ENCODE data around the gene DLG4. TPM values are rescaled to one million over a fixed set of nuclear protein-coding genes. Genes with fewer than 3 reads are reported as not detected.
A peak's percentile ranks its signal among the peaks of the same experiment; 100 is the strongest.
"Not testable (repeated sequence)": the region's sequence is repeated elsewhere in the genome, so short reads cannot be mapped to it uniquely, and the experiment has no call there.

DLG4 gene
- total RNA-seq, 2 donors from 2014 or later, result 3.3 to 8.3 TPM

GRCh38 chr17:7190276-7190917 lies 29.2 kb downstream of the DLG4 start:
- H3K27ac Mint-ChIP-seq, result no peak overlapping the region

GRCh38 chr17:7186241-7186640 lies 33.4 kb downstream of the DLG4 start:
- H3K36me3 Mint-ChIP-seq, result no peaks in the 10 kb centered on the region
- H3K4me1 Mint-ChIP-seq (ENCODE audit: low read depth in 2 of 2), result peaks cover 0 to 7% of the 10 kb centered on the region in 2 donors
- DNase-seq (ENCODE audit: low spot score) (no peak), ATAC-seq (peak in 1 of 2 donors; percentile 29)
- no peaks in the 10 kb centered on the region for H3K9me3 Mint-ChIP-seq
- no peaks in the 10 kb centered on the region for H3K27me3 Mint-ChIP-seq
- H3K27ac Mint-ChIP-seq, result no peak overlapping the region
- H3K4me3 Mint-ChIP-seq, result no peak overlapping the region

More at GRCh38 chr17:7190276-7190917, 29.2 kb downstream of the DLG4 start:
- DNase-seq (ENCODE audit: low spot score), result no peak
- H3K4me3 Mint-ChIP-seq, result no peak overlapping the region
- H3K27me3 Mint-ChIP-seq, result no peaks in the 10 kb centered on the region
- no peaks in the 10 kb centered on the region for H3K36me3 Mint-ChIP-seq
- ATAC-seq, result no peak
- H3K9me3 Mint-ChIP-seq, result no peaks in the 10 kb centered on the region
- H3K4me1 Mint-ChIP-seq (ENCODE audit: low read depth in 2 of 2), result peaks cover 0 to 7% of the 10 kb centered on the region in 2 donors

- no peak overlapping the region for H3K27ac Mint-ChIP-seq
- H3K4me1 Mint-ChIP-seq (ENCODE audit: low read depth in 2 of 2), result peaks cover 0 to 7% of the 10 kb centered on the region in 2 donors
- ATAC-seq (no peak), DNase-seq (ENCODE audit: low spot score) (no peak)
- no peak overlapping the region for H3K4me3 Mint-ChIP-seq
- H3K36me3 Mint-ChIP-seq, result no peaks in the 10 kb centered on the region
- no peaks in the 10 kb centered on the region for H3K9me3 Mint-ChIP-seq
- no peaks in the 10 kb centered on the region for H3K27me3 Mint-ChIP-seq
Measured at GRCh38 chr17:7184647-7185046, 35.0 kb downstream of the DLG4 start.

- no peaks in the 10 kb centered on the region for H3K36me3 Mint-ChIP-seq
- DNase-seq (ENCODE audit: low spot score) (no peak), ATAC-seq (no peak)
- no peaks in the 10 kb centered on the region for H3K9me3 Mint-ChIP-seq
- H3K27ac Mint-ChIP-seq, result no peak overlapping the region
- peaks cover 0 to 7% of the 10 kb centered on the region in 2 donors for H3K4me1 Mint-ChIP-seq (ENCODE audit: low read depth in 2 of 2)
- no peaks in the 10 kb centered on the region for H3K27me3 Mint-ChIP-seq
- no peak overlapping the region for H3K4me3 Mint-ChIP-seq
Measured at GRCh38 chr17:7184091-7184488, 35.5 kb downstream of the DLG4 start.

GRCh38 chr17:7183433-7184090 lies 36.1 kb downstream of the DLG4 start:
- Mint-ChIP-seq H3K9me3 (no peaks in the 10 kb centered on the region), H3K27ac (no peak overlapping the region), H3K36me3 (no peaks in the 10 kb centered on the region), H3K27me3 (no peaks in the 10 kb centered on the region), H3K4me3 (no peak overlapping the region), H3K4me1 (ENCODE audit: low read depth in 2 of 2) (peaks cover 0 to 7% of the 10 kb centered on the region in 2 donors)
- DNase-seq (ENCODE audit: low spot score) (no peak), ATAC-seq (no peak)

- not testable (repeated sequence) for H3K4me3 Mint-ChIP-seq; H3K9me3 Mint-ChIP-seq; ATAC-seq; H3K27me3 Mint-ChIP-seq; H3K27ac Mint-ChIP-seq; H3K36me3 Mint-ChIP-seq; DNase-seq (ENCODE audit: low spot score)
- H3K4me1 Mint-ChIP-seq (ENCODE audit: low read depth in 2 of 2), result peaks cover 6 to 14% of the 10 kb centered on the region in 2 donors
Measured at GRCh38 chr17:7182101-7182500, 37.5 kb downstream of the DLG4 start.

GRCh38 chr17:7179317-7180254 lies 40.0 kb downstream of the DLG4 start, which contains the start of gene ASGR1:
TSS of gene ASGR1 (minus strand) at chr17:7179370. CDS start at chr17:7178563, 807 bp downstream.
- H3K4me1 Mint-ChIP-seq (ENCODE audit: low read depth in 2 of 2), result peaks cover 6 to 7% of the 10 kb centered on the region in 2 donors
- ATAC-seq (no peak), DNase-seq (ENCODE audit: low spot score) (no peak)
- H3K36me3 Mint-ChIP-seq, result no peaks in the 10 kb centered on the region
- peaks cover 6 to 8% of the 10 kb centered on the region in 2 donors for H3K27me3 Mint-ChIP-seq
- H3K27ac Mint-ChIP-seq, result no peak within 1 kb of the TSS
- H3K9me3 Mint-ChIP-seq, result no peaks in the 10 kb centered on the region
- H3K4me3 Mint-ChIP-seq, result peak within 1 kb of the TSS; percentile 47

- Mint-ChIP-seq H3K4me1 (ENCODE audit: low read depth in 2 of 2) (peaks cover 6 to 7% of the 10 kb centered on the region in 2 donors), H3K27ac (no peak overlapping the region), H3K4me3 (no peak overlapping the region), H3K9me3 (no peaks in the 10 kb centered on the region), H3K36me3 (no peaks in the 10 kb centered on the region), H3K27me3 (peaks cover 6 to 8% of the 10 kb centered on the region in 2 donors)
- DNase-seq (ENCODE audit: low spot score) (no peak), ATAC-seq (no peak)
Measured at GRCh38 chr17:7178973-7179316, 40.7 kb downstream of the DLG4 start.

GRCh38 chr17:7177954-7178477 lies 41.6 kb downstream of the DLG4 start:
- ATAC-seq (no peak), DNase-seq (ENCODE audit: low spot score) (no peak)
- peaks cover 6 to 7% of the 10 kb centered on the region in 2 donors for H3K4me1 Mint-ChIP-seq (ENCODE audit: low read depth in 2 of 2)
- peaks cover 6 to 8% of the 10 kb centered on the region in 2 donors for H3K27me3 Mint-ChIP-seq
- H3K4me3 Mint-ChIP-seq, result peak overlapping the region; percentile 47
- no peaks in the 10 kb centered on the region for H3K9me3 Mint-ChIP-seq
- H3K36me3 Mint-ChIP-seq, result no peaks in the 10 kb centered on the region
- H3K27ac Mint-ChIP-seq, result no peak overlapping the region

GRCh38 chr17:7177191-7177953 lies 42.3 kb downstream of the DLG4 start:
- Mint-ChIP-seq H3K27ac (no peak overlapping the region), H3K4me1 (ENCODE audit: low read depth in 2 of 2) (peaks cover 6 to 7% of the 10 kb centered on the region in 2 donors), H3K9me3 (no peaks in the 10 kb centered on the region), H3K27me3 (peaks cover 6 to 8% of the 10 kb centered on the region in 2 donors), H3K4me3 (peak overlapping the region; percentile 47), H3K36me3 (no peaks in the 10 kb centered on the region)
- ATAC-seq (peak; percentile 57 to 71), DNase-seq (ENCODE audit: low spot score) (no peak)

GRCh38 chr17:7176841-7177190 lies 42.8 kb downstream of the DLG4 start:
- DNase-seq (ENCODE audit: low spot score), result no peak
- Mint-ChIP-seq H3K4me1 (ENCODE audit: low read depth in 2 of 2) (peaks cover 6 to 7% of the 10 kb centered on the region in 2 donors), H3K4me3 (no peak overlapping the region), H3K27me3 (peaks cover 6 to 8% of the 10 kb centered on the region in 2 donors), H3K27ac (no peak overlapping the region), H3K9me3 (no peaks in the 10 kb centered on the region), H3K36me3 (no peaks in the 10 kb centered on the region)
- ATAC-seq, result no peak

GRCh38 chr17:7176107-7176840 lies 43.4 kb downstream of the DLG4 start:
- H3K4me1 Mint-ChIP-seq (ENCODE audit: low read depth in 2 of 2), result peaks cover 6 to 7% of the 10 kb centered on the region in 2 donors
- no peak overlapping the region for H3K27ac Mint-ChIP-seq
- H3K9me3 Mint-ChIP-seq, result no peaks in the 10 kb centered on the region
- H3K4me3 Mint-ChIP-seq, result no peak overlapping the region
- peaks cover 6 to 8% of the 10 kb centered on the region in 2 donors for H3K27me3 Mint-ChIP-seq
- ATAC-seq (no peak), DNase-seq (ENCODE audit: low spot score) (no peak)
- no peaks in the 10 kb centered on the region for H3K36me3 Mint-ChIP-seq

All from natural killer cell treated with Interleukin-12 subunit alpha and Interleukin-12 subunit beta and Interleukin-15 and Interleukin-18, amount 100 ng/mL, for 72 hours (primary cell).